ENCODE results near the gene MAVS. TPM values are rescaled to one million over a fixed set of nuclear protein-coding genes. Genes with fewer than 3 reads are reported as not detected.

MAVS gene
- total and polyA plus RNA-seq, 9 of the 15 experiments (the other 6 are each of a cell fraction or from before 2014, with no cell fraction given) = 1.6 to 22.0 (median 11.3) TPM

DNA sequence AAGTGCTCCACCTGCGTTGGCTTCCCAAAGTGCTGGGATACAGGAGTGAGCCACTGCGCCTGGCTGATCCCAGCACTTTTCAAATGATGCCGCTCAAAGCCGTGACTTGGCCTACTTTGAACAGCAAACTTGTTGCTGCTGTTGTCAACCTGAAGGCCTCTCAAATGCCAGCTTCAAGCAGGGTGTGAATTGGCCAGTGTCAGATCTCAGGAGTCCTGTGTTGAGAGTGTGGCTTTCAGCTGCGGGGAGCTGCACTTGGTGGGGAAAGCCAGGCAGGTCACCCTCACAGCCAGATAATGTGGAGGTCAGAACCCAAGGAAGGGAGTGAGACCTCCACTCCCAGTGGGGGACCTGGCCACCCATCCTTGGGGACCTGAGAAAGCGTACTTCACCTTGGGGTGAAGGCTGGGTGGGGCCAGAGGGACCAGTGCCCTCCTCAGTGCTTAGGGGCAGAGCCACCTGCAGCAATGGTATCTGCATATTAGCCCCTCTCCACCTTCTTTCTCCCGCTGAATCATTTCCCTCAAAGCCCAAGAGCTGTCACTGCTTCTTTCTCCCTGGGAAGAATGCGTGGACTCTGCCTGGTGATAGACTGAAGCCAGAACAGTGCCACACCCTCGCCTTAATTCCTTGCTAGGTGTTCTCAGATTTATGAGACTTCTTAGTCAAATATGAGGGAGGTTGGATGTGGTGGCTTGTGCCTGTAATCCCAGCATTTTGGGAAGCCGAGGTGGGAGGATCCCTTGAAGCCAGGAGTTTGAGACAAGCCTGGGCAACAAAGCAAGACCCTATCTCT is 23.4 kb downstream of the MAVS start:
- BruUV-seq (replicated peaks) = no TSS peak
- no peak for ATAC-seq
- Histone ChIP-seq H3K9me1 (ENCODE audit: control insufficient read depth, insufficient read depth, low read length) (no peaks in the 10 kb centered on the region), H3K9me3 (replicated peaks; ENCODE audit: control insufficient read depth, insufficient read depth, low read depth, low read length) (no peaks in the 10 kb centered on the region), H3K9ac (ENCODE audit: insufficient read depth in 1 of 2, low read depth in 2 of 2, low read length in 2 of 2) (no peak overlapping the region), H3K27me3 (ENCODE audit: control insufficient read depth in 2 of 2, insufficient read depth in 2 of 2, low read length in 2 of 2) (no peaks in the 10 kb centered on the region), H3K27ac (ENCODE audit: extremely low read depth, low read depth, low read length) (no peak overlapping the region), H3K4me3 (no peak overlapping the region), H3K79me2 (ENCODE audit: control insufficient read depth, insufficient read depth, low read length) (no peaks in the 10 kb centered on the region), H4K20me1 (replicated peaks; ENCODE audit: control insufficient read depth, insufficient read depth, low read length) (no peaks in the 10 kb centered on the region), H2AFZ (ENCODE audit: low read depth, low read length) (no peak overlapping the region), H3K36me3 (ENCODE audit: control insufficient read depth, insufficient read depth, low read length) (peaks cover 32% of the 10 kb centered on the region; the same call in 1 of the 3 replicates), H3K4me1 (replicated peaks in 1 of 2; ENCODE audit: control insufficient read depth in 2 of 2, insufficient read depth in 2 of 2, low read length in 2 of 2) (peaks cover 0 to 3% of the 10 kb centered on the region in 2 experiments; a peak in 3 of 5 replicates), H3K4me2 (ENCODE audit: insufficient read depth, low read length) (no peak overlapping the region)
- FAIRE-seq = no peak
- ChIA-PET POLR2A (interaction anchor here (0.9 to 1.9 kb wide), 2 partner anchors 15 to 155 kb away, joined by 3 to 7 read pairs; no protein-coding TSS in a partner anchor), CTCF (ENCODE audit: low intra/inter-chr PET ratio) (no interaction called here)
- 80% methylated on average over 10 of the region's 10 CpGs for WGBS (ENCODE audit: insufficient coverage, low coverage, missing lambda C conversion rate)
- intact Hi-C loops (cut with micrococcal nuclease) (no loop called here), in situ Hi-C loops (cut with MboI) (no loop called here)
- DNase-seq (ENCODE audit: extremely low read depth in 1 of 4, low spot score in 3 of 4) = no peak
- TF ChIP-seq, protein P1, sequence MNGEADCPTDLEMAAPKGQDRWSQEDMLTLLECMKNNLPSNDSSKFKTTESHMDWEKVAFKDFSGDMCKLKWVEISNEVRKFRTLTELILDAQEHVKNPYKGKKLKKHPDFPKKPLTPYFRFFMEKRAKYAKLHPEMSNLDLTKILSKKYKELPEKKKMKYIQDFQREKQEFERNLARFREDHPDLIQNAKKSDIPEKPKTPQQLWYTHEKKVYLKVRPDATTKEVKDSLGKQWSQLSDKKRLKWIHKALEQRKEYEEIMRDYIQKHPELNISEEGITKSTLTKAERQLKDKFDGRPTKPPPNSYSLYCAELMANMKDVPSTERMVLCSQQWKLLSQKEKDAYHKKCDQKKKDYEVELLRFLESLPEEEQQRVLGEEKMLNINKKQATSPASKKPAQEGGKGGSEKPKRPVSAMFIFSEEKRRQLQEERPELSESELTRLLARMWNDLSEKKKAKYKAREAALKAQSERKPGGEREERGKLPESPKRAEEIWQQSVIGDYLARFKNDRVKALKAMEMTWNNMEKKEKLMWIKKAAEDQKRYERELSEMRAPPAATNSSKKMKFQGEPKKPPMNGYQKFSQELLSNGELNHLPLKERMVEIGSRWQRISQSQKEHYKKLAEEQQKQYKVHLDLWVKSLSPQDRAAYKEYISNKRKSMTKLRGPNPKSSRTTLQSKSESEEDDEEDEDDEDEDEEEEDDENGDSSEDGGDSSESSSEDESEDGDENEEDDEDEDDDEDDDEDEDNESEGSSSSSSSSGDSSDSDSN (IDR thresholded peaks at IDR 0.05; ENCODE audit: borderline replicate concordance in 1 of 2, low read depth in 2 of 2, low read length in 2 of 2) = no peak
- no peak for TF ChIP-seq GTF2F1 (IDR thresholded peaks at IDR 0.05; ENCODE audit: low read depth, low read length)
- no peak for TF ChIP-seq ZNF274 (IDR thresholded peaks at IDR 0.05; ENCODE audit: borderline replicate concordance, low read depth, low read length)
- no peak for TF ChIP-seq ZNF143 (CRISPR knock-in tag; IDR thresholded peaks at IDR 0.05)
- TF ChIP-seq MCM7 (IDR thresholded peaks at IDR 0.05) = no peak
- TF ChIP-seq CREBBP (IDR thresholded peaks at IDR 0.05; ENCODE audit: low read depth, low read length) = no peak
- no peak for TF ChIP-seq CBX1 (IDR thresholded peaks at IDR 0.05; ENCODE audit: low read depth)
- TF ChIP-seq, protein P2, sequence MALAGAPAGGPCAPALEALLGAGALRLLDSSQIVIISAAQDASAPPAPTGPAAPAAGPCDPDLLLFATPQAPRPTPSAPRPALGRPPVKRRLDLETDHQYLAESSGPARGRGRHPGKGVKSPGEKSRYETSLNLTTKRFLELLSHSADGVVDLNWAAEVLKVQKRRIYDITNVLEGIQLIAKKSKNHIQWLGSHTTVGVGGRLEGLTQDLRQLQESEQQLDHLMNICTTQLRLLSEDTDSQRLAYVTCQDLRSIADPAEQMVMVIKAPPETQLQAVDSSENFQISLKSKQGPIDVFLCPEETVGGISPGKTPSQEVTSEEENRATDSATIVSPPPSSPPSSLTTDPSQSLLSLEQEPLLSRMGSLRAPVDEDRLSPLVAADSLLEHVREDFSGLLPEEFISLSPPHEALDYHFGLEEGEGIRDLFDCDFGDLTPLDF (CRISPR knock-in tag; IDR thresholded peaks at IDR 0.05) = no peak
- no peak for TF ChIP-seq CHD2 (IDR thresholded peaks at IDR 0.05; ENCODE audit: low read depth, low read length)
- TF ChIP-seq SIRT6 (IDR thresholded peaks at IDR 0.05; ENCODE audit: low read depth, low read length) = no peak
- no peak for TF ChIP-seq XRCC5 (IDR thresholded peaks at IDR 0.05; ENCODE audit: low read depth, low read length)
- TF ChIP-seq, protein P3, sequence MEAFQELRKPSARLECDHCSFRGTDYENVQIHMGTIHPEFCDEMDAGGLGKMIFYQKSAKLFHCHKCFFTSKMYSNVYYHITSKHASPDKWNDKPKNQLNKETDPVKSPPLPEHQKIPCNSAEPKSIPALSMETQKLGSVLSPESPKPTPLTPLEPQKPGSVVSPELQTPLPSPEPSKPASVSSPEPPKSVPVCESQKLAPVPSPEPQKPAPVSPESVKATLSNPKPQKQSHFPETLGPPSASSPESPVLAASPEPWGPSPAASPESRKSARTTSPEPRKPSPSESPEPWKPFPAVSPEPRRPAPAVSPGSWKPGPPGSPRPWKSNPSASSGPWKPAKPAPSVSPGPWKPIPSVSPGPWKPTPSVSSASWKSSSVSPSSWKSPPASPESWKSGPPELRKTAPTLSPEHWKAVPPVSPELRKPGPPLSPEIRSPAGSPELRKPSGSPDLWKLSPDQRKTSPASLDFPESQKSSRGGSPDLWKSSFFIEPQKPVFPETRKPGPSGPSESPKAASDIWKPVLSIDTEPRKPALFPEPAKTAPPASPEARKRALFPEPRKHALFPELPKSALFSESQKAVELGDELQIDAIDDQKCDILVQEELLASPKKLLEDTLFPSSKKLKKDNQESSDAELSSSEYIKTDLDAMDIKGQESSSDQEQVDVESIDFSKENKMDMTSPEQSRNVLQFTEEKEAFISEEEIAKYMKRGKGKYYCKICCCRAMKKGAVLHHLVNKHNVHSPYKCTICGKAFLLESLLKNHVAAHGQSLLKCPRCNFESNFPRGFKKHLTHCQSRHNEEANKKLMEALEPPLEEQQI (IDR thresholded peaks at IDR 0.05) = no peak
- TF ChIP-seq ZBTB7A (IDR thresholded peaks at IDR 0.05; ENCODE audit: borderline replicate concordance, control insufficient read depth, low read depth, low read length) = no peak
- TF ChIP-seq, protein P4, sequence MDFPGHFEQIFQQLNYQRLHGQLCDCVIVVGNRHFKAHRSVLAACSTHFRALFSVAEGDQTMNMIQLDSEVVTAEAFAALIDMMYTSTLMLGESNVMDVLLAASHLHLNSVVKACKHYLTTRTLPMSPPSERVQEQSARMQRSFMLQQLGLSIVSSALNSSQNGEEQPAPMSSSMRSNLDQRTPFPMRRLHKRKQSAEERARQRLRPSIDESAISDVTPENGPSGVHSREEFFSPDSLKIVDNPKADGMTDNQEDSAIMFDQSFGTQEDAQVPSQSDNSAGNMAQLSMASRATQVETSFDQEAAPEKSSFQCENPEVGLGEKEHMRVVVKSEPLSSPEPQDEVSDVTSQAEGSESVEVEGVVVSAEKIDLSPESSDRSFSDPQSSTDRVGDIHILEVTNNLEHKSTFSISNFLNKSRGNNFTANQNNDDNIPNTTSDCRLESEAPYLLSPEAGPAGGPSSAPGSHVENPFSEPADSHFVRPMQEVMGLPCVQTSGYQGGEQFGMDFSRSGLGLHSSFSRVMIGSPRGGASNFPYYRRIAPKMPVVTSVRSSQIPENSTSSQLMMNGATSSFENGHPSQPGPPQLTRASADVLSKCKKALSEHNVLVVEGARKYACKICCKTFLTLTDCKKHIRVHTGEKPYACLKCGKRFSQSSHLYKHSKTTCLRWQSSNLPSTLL (IDR thresholded peaks at IDR 0.05) = no peak
